ENCODE measurements around the gene MARK4. TPM values are rescaled to one million over a fixed set of nuclear protein-coding genes. Genes with fewer than 3 reads are reported as not detected.

MARK4 gene
- total and polyA plus RNA-seq, 2 experiments from 2014 or later, result 16.6 to 38.6 TPM

DNA sequence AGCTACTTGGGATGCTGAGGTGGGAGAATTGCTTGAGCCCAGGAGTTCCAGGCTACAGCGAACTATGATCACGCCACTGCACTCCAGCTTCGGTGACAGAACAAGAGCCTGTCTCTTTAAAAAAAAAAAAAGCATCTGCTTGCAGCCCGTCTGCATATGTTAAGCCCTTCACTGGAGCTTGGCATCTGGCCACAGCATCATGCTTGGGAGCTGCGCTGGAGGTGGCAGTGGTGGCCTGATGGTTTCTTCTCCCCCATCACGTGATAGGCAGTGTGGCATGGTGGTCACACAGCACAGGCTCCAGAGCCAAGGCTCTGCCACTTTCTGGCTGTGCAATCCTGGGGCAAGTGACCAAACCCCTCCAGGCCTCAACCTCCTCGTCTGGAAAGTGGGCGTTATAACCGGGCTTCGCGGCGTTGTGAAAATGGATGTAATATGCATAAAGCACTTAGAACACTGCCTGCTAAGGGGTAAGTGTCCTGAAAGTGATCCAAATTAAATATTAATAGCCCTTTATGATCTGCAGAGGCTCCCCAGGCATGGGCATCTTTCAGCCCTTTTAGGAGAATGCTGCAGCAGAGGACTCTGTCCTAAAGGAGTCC is 24.4 kb downstream of the MARK4 start (continued):
- TF ChIP-seq, protein P1, sequence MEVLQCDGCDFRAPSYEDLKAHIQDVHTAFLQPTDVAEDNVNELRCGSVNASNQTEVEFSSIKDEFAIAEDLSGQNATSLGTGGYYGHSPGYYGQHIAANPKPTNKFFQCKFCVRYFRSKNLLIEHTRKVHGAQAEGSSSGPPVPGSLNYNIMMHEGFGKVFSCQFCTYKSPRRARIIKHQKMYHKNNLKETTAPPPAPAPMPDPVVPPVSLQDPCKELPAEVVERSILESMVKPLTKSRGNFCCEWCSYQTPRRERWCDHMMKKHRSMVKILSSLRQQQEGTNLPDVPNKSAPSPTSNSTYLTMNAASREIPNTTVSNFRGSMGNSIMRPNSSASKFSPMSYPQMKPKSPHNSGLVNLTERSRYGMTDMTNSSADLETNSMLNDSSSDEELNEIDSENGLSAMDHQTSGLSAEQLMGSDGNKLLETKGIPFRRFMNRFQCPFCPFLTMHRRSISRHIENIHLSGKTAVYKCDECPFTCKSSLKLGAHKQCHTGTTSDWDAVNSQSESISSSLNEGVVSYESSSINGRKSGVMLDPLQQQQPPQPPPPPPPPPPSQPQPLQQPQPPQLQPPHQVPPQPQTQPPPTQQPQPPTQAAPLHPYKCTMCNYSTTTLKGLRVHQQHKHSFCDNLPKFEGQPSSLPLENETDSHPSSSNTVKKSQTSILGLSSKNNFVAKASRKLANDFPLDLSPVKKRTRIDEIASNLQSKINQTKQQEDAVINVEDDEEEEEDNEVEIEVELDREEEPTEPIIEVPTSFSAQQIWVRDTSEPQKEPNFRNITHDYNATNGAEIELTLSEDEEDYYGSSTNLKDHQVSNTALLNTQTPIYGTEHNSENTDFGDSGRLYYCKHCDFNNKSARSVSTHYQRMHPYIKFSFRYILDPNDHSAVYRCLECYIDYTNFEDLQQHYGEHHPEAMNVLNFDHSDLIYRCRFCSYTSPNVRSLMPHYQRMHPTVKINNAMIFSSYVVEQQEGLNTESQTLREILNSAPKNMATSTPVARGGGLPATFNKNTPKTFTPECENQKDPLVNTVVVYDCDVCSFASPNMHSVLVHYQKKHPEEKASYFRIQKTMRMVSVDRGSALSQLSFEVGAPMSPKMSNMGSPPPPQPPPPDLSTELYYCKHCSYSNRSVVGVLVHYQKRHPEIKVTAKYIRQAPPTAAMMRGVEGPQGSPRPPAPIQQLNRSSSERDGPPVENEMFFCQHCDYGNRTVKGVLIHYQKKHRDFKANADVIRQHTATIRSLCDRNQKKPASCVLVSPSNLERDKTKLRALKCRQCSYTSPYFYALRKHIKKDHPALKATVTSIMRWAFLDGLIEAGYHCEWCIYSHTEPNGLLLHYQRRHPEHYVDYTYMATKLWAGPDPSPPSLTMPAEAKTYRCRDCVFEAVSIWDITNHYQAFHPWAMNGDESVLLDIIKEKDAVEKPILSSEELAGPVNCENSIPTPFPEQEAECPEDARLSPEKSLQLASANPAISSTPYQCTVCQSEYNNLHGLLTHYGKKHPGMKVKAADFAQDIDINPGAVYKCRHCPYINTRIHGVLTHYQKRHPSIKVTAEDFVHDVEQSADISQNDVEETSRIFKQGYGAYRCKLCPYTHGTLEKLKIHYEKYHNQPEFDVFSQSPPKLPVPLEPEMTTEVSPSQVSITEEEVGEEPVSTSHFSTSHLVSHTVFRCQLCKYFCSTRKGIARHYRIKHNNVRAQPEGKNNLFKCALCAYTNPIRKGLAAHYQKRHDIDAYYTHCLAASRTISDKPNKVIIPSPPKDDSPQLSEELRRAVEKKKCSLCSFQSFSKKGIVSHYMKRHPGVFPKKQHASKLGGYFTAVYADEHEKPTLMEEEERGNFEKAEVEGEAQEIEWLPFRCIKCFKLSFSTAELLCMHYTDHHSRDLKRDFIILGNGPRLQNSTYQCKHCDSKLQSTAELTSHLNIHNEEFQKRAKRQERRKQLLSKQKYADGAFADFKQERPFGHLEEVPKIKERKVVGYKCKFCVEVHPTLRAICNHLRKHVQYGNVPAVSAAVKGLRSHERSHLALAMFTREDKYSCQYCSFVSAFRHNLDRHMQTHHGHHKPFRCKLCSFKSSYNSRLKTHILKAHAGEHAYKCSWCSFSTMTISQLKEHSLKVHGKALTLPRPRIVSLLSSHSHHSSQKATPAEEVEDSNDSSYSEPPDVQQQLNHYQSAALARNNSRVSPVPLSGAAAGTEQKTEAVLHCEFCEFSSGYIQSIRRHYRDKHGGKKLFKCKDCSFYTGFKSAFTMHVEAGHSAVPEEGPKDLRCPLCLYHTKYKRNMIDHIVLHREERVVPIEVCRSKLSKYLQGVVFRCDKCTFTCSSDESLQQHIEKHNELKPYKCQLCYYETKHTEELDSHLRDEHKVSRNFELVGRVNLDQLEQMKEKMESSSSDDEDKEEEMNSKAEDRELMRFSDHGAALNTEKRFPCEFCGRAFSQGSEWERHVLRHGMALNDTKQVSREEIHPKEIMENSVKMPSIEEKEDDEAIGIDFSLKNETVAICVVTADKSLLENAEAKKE (CRISPR knock-in tag; IDR thresholded peaks at IDR 0.05), result no peak
- TF ChIP-seq NANOG (IDR thresholded peaks at IDR 0.05; ENCODE audit: borderline replicate concordance), result no peak

DNA sequence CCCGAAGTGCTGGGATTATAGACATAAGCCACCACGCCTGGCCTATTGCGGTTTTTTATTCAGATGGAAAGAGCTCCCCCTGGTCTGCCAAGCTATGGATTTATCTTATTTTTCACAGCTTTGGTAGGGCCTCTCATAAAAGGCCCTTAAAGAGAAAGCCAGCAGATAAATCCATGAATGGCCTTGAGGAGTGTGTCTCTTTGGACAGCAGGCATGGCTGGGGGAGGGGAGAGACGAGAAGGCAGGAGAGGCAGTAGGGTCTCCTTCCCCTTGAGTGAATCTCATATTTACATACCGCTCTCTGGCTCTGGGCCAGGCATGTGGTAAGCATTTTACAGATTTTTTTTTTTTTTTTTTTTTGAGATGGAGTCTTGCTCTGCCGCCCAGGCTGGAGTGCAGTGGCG is 25.2 kb downstream of the MARK4 start:
- H3K27ac ChIP-seq (ENCODE audit: low read depth), result no peak overlapping the region
- peaks cover 5% of the 10 kb centered on the region for H3K27me3 Mint-ChIP-seq (ENCODE audit: insufficient read depth, low read depth, poor library complexity)
- peaks cover 6% of the 10 kb centered on the region; the same call in 1 of the 2 replicates for H3K36me3 ChIP-seq (ENCODE audit: insufficient read depth)
- H3K4me1 Mint-ChIP-seq, result no peaks in the 10 kb centered on the region; the same call in 2 of the 3 replicates
- no peaks in the 10 kb centered on the region for H3F3A ChIP-seq (replicated peaks; ENCODE audit: low read depth)
- no peak for TF ChIP-seq NANOG (IDR thresholded peaks at IDR 0.05; ENCODE audit: borderline replicate concordance)
- no peak for TF ChIP-seq EZH2 (IDR thresholded peaks at IDR 0.05; ENCODE audit: low read depth, unreplicated experiment)
- no peak for TF ChIP-seq ZNF331 (CRISPR knock-in tag; IDR thresholded peaks at IDR 0.05; ENCODE audit: low read depth)
- no peak for TF ChIP-seq STAT1 (IDR thresholded peaks at IDR 0.05; ENCODE audit: unreplicated experiment)
- no peak for TF ChIP-seq ZNF114 (CRISPR knock-in tag; IDR thresholded peaks at IDR 0.05)
- TF ChIP-seq, protein P2, sequence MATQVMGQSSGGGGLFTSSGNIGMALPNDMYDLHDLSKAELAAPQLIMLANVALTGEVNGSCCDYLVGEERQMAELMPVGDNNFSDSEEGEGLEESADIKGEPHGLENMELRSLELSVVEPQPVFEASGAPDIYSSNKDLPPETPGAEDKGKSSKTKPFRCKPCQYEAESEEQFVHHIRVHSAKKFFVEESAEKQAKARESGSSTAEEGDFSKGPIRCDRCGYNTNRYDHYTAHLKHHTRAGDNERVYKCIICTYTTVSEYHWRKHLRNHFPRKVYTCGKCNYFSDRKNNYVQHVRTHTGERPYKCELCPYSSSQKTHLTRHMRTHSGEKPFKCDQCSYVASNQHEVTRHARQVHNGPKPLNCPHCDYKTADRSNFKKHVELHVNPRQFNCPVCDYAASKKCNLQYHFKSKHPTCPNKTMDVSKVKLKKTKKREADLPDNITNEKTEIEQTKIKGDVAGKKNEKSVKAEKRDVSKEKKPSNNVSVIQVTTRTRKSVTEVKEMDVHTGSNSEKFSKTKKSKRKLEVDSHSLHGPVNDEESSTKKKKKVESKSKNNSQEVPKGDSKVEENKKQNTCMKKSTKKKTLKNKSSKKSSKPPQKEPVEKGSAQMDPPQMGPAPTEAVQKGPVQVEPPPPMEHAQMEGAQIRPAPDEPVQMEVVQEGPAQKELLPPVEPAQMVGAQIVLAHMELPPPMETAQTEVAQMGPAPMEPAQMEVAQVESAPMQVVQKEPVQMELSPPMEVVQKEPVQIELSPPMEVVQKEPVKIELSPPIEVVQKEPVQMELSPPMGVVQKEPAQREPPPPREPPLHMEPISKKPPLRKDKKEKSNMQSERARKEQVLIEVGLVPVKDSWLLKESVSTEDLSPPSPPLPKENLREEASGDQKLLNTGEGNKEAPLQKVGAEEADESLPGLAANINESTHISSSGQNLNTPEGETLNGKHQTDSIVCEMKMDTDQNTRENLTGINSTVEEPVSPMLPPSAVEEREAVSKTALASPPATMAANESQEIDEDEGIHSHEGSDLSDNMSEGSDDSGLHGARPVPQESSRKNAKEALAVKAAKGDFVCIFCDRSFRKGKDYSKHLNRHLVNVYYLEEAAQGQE (IDR thresholded peaks at IDR 0.05; ENCODE audit: unreplicated experiment), result no peak
- TF ChIP-seq, protein P3, sequence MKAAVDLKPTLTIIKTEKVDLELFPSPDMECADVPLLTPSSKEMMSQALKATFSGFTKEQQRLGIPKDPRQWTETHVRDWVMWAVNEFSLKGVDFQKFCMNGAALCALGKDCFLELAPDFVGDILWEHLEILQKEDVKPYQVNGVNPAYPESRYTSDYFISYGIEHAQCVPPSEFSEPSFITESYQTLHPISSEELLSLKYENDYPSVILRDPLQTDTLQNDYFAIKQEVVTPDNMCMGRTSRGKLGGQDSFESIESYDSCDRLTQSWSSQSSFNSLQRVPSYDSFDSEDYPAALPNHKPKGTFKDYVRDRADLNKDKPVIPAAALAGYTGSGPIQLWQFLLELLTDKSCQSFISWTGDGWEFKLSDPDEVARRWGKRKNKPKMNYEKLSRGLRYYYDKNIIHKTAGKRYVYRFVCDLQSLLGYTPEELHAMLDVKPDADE (IDR thresholded peaks at IDR 0.05), result no peak
- TF ChIP-seq JUNB (IDR thresholded peaks at IDR 0.05; ENCODE audit: unreplicated experiment), result no peak
- no peak for TF ChIP-seq CREB1 (CRISPR knock-in tag; IDR thresholded peaks at IDR 0.05; ENCODE audit: low read depth)
- no peak for TF ChIP-seq EZH2phosphoT487 (IDR thresholded peaks at IDR 0.05; ENCODE audit: unreplicated experiment)
- H3K9me3 Mint-ChIP-seq, result no peaks in the 10 kb centered on the region
- peaks cover 16% of the 10 kb centered on the region; the same call in 2 of the 3 replicates for H3K36me3 Mint-ChIP-seq (ENCODE audit: low read depth)
- DNase-seq (ENCODE audit: low spot score) (no peak), ATAC-seq (no peak)
- peaks cover 3% of the 10 kb centered on the region; the same call in 1 of the 2 replicates for H4K20me1 ChIP-seq (replicated peaks; ENCODE audit: insufficient read depth)
- H3K4me2 ChIP-seq, result no peak overlapping the region
- H3K9me2 ChIP-seq (ENCODE audit: insufficient read depth), result no peaks in the 10 kb centered on the region
- H3K4me1 ChIP-seq (ENCODE audit: insufficient read depth), result no peaks in the 10 kb centered on the region
- no peak overlapping the region for H3K4me3 ChIP-seq
- H3K27me3 ChIP-seq (ENCODE audit: insufficient read depth), result no peaks in the 10 kb centered on the region
- H3K79me2 ChIP-seq (replicated peaks; ENCODE audit: insufficient read depth), result no peaks in the 10 kb centered on the region
- no peak overlapping the region for H2AFZ ChIP-seq
- no peak overlapping the region for H3K27ac Mint-ChIP-seq
- no peak overlapping the region for H3K4me3 Mint-ChIP-seq
